Thyroid gland (tissue), 4 donors: ENCODE measurements around the gene ASF1B.

Experiments
- POLR2A ChIP-seq, 2 donors: fragments of 450-650 bp; IDR thresholded peaks; one replicate each; pipeline ENCODE4 v1.6.1; 2017; ENCODE audit warnings: antibody characterized with exemption in 2 of 2, mild to moderate bottlenecking in 2 of 2, moderate library complexity in 1 of 2
- TF ChIP-seq, protein P1 (sequence below), 6 experiments: fragments of 200-600 bp in 3 of 6; fragments of 450-650 bp in 3 of 6; sonication (generic) in 3 of 6; IDR thresholded peaks; one replicate each; pipeline ENCODE4 v1.5.1; 2016 to 2019; ENCODE audit warnings: antibody characterized with exemption in 6 of 6, mild to moderate bottlenecking in 2 of 6, inconsistent platforms in 1 of 6, moderate library complexity in 1 of 6

DNA sequence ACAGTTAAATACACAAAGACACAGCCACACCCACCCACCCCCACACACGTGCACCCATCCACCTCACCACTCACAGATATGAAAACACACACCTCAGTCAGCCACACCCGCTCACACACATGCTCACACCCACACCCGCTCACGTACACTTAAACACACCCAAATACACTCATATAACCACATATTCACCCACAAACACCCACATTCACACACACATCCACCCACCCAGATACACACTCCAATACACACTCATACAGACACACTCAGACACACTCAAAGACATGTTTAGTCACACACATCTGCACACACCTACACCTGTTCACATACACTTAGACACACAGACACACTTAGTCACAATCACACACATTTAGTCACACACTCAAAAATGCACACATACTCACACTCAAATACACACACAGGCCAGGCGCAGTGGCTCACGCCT is 39.0 kb upstream of the ASF1B start:
- TF ChIP-seq, protein P1, sequence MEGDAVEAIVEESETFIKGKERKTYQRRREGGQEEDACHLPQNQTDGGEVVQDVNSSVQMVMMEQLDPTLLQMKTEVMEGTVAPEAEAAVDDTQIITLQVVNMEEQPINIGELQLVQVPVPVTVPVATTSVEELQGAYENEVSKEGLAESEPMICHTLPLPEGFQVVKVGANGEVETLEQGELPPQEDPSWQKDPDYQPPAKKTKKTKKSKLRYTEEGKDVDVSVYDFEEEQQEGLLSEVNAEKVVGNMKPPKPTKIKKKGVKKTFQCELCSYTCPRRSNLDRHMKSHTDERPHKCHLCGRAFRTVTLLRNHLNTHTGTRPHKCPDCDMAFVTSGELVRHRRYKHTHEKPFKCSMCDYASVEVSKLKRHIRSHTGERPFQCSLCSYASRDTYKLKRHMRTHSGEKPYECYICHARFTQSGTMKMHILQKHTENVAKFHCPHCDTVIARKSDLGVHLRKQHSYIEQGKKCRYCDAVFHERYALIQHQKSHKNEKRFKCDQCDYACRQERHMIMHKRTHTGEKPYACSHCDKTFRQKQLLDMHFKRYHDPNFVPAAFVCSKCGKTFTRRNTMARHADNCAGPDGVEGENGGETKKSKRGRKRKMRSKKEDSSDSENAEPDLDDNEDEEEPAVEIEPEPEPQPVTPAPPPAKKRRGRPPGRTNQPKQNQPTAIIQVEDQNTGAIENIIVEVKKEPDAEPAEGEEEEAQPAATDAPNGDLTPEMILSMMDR (IDR thresholded peaks at IDR 0.05): no peak
- no peak for TF ChIP-seq POLR2A (IDR thresholded peaks at IDR 0.05)
